HepG2 (cell line): ENCODE data around the gene CDA. TPM values are rescaled to one million over a fixed set of nuclear protein-coding genes. Genes with fewer than 3 reads are reported as not detected.

Experiments
- CAMTA2 ChIP-seq: sonication (generic); formaldehyde crosslinking; IDR thresholded peaks from 2 replicates; pipeline ENCODE4 v1.4.0; 2020; ENCODE audit warnings: mild to moderate bottlenecking, missing genetic modification reagents, borderline replicate concordance
- DNMT3B ChIP-seq: conservative IDR thresholded peaks from 2 replicates; pipeline ENCODE4 v1.6.1; 2016; ENCODE audit warnings: missing biosample characterization, control low read depth
- ETV6 ChIP-seq: sonication (generic); formaldehyde crosslinking; conservative IDR thresholded peaks from 2 replicates; pipeline ENCODE4 v1.4.0; 2020; ENCODE audit warnings: missing genetic modification reagents
- FOXC1 ChIP-seq: sonication (generic); formaldehyde crosslinking; IDR thresholded peaks from 2 replicates; pipeline ENCODE4 v1.8.0; 2022; ENCODE audit warnings: mild to moderate bottlenecking, missing genetic modification reagents, borderline replicate concordance
- KDM6A ChIP-seq: IDR thresholded peaks from 2 replicates; pipeline ENCODE4 v1.6.1; 2016; ENCODE audit warnings: low read depth
- MAX ChIP-seq: IDR thresholded peaks from 2 replicates; pipeline ENCODE4 v1.6.1; 2012; ENCODE audit warnings: inconsistent platforms
- MTA1 ChIP-seq: sonication (generic); formaldehyde crosslinking; IDR thresholded peaks from 2 replicates; pipeline ENCODE4 v1.4.0; 2020; ENCODE audit warnings: missing genetic modification reagents, mild to moderate bottlenecking, borderline replicate concordance
- NPAS2 ChIP-seq: sonication (generic); formaldehyde crosslinking; IDR thresholded peaks from 2 replicates; pipeline ENCODE4 v1.8.0; 2022; ENCODE audit warnings: mild to moderate bottlenecking, missing genetic modification reagents, borderline replicate concordance
- PREB ChIP-seq: sonication (generic); formaldehyde crosslinking; IDR thresholded peaks from 2 replicates; pipeline ENCODE4 v1.4.0; 2020; ENCODE audit warnings: missing genetic modification reagents
- SKIL ChIP-seq: sonication (generic); formaldehyde crosslinking; IDR thresholded peaks from 2 replicates; pipeline ENCODE4 v1.8.0; 2022; ENCODE audit warnings: missing genetic modification reagents, mild to moderate bottlenecking, moderate library complexity, borderline replicate concordance
- TBX2 ChIP-seq: sonication (generic); formaldehyde crosslinking; IDR thresholded peaks from 2 replicates; pipeline ENCODE4 v1.5.0; 2020; ENCODE audit warnings: missing genetic modification reagents, mild to moderate bottlenecking, borderline replicate concordance
- TEAD2 ChIP-seq: sonication (generic); formaldehyde crosslinking; IDR thresholded peaks from 2 replicates; pipeline ENCODE4 v1.9.0; 2021; ENCODE audit warnings: missing genetic modification reagents
- THAP11 ChIP-seq: IDR thresholded peaks from 2 replicates; pipeline ENCODE4 v1.6.1; 2016; ENCODE audit warnings: missing biosample characterization, missing genetic modification reagents
- TOPORS ChIP-seq: sonication (generic); formaldehyde crosslinking; IDR thresholded peaks from 2 replicates; pipeline ENCODE4 v1.8.0; 2023; ENCODE audit warnings: mild to moderate bottlenecking, missing genetic modification reagents
- ZFY ChIP-seq: sonication (generic); formaldehyde crosslinking; IDR thresholded peaks from 2 replicates; pipeline ENCODE4 v1.4.0; 2020; ENCODE audit warnings: missing genetic modification reagents
- ZNF207 ChIP-seq: fragments of 450-650 bp; IDR thresholded peaks from 2 replicates; pipeline ENCODE4 v1.6.1; 2016; ENCODE audit warnings: antibody characterized with exemption, borderline replicate concordance
- ZNF496 ChIP-seq: sonication (generic); formaldehyde crosslinking; IDR thresholded peaks from 2 replicates; pipeline ENCODE4 v1.8.1; 2023; ENCODE audit warnings: mild to moderate bottlenecking, moderate library complexity, missing genetic modification reagents; ENCODE audit not compliant: insufficient replicate concordance
- ZNF501 ChIP-seq: sonication (generic); formaldehyde crosslinking; IDR thresholded peaks from 2 replicates; pipeline ENCODE4 v1.5.1; 2020; ENCODE audit warnings: mild to moderate bottlenecking, moderate library complexity, missing genetic modification reagents
- ZNF510 ChIP-seq: sonication (generic); formaldehyde crosslinking; IDR thresholded peaks from 2 replicates; pipeline ENCODE4 v1.4.0; 2020; ENCODE audit warnings: low read depth, mild to moderate bottlenecking, missing genetic modification reagents
- ZNF546 ChIP-seq: sonication (generic); formaldehyde crosslinking; conservative IDR thresholded peaks from 2 replicates; pipeline ENCODE4 v1.8.1; 2023; ENCODE audit warnings: mild to moderate bottlenecking, missing genetic modification reagents
- ZNF569 ChIP-seq: sonication (generic); formaldehyde crosslinking; IDR thresholded peaks from 2 replicates; pipeline ENCODE4 v1.5.0; 2020; ENCODE audit warnings: mild to moderate bottlenecking, missing genetic modification reagents, moderate library complexity, borderline replicate concordance
- polyA plus RNA-seq, 8 experiments: library from polyadenylated mRNA; depleted of rRNA in 3 of 8; stranded (reverse) in 7 of 8; unstranded in 1 of 8; fragments of >200 nt; fragmentation: Illumina TruSeq in 4 of 8; extraction: Trizol in 4 of 8; gene quantifications; 2 replicates each; pipeline versions ENCODE4 v1.2.1 to v1.2.3, GENCODE V29; 2011 to 2016; ENCODE audit warnings: low read depth in 4 of 8, missing spikeins in 1 of 8, mixed read lengths in 1 of 8; ENCODE audit not compliant: insufficient read depth in 1 of 8
- total RNA-seq, 5 experiments: library from RNA; depleted of rRNA; stranded (reverse); fragments of >200 nt; fragmentation: Illumina TruSeq; extraction: Trizol; gene quantifications; 2 replicates each; pipeline ENCODE4 v1.2.3, GENCODE V29; 2016; ENCODE audit warnings: low read depth in 1 of 5
- TF ChIP-seq, protein P1 (sequence below): sonication (generic); formaldehyde crosslinking; IDR thresholded peaks from 2 replicates; pipeline ENCODE4 v1.5.0; 2020; ENCODE audit warnings: mild to moderate bottlenecking, low read depth, missing genetic modification reagents, borderline replicate concordance
- TF ChIP-seq, protein P2 (sequence below), 2 experiments: sonication (generic) in 1 of 2; formaldehyde crosslinking in 1 of 2; IDR thresholded peaks; 2 replicates each; pipeline versions ENCODE4 v1.4.0 to v1.6.1; 2016 to 2020; ENCODE audit warnings: borderline replicate concordance in 1 of 2, low read depth in 1 of 2, mild to moderate bottlenecking in 1 of 2, missing genetic modification reagents in 1 of 2

Gene CDA
- total and polyA plus RNA-seq, 2 of the 13 experiments (the other 11 are each of a cell fraction or from before 2014, with no cell fraction given): 0.66 to 2.1 TPM

GRCh38 chr1:20590306-20590777, 1.4 kb downstream of the CDA start (continued):
- TF ChIP-seq SKIL (no peak), ZNF207 (no peak), ZFY (CRISPR knock-in tag) (no peak), DNMT3B (CRISPR knock-in tag) (0 out of 2 replicates have a peak, but pooled peaks have one; percentile 19), TEAD2 (CRISPR knock-in tag) (no peak), TBX2 (CRISPR knock-in tag) (no peak), ZNF510 (no peak), ZNF496 (no peak), FOXC1 (CRISPR knock-in tag) (no peak), NPAS2 (CRISPR knock-in tag) (no peak), CAMTA2 (CRISPR knock-in tag) (no peak), ETV6 (CRISPR knock-in tag) (no peak), ZNF546 (CRISPR knock-in tag) (no peak), THAP11 (CRISPR knock-in tag) (peak; percentile 47; the same call in 1 of the 2 replicates), KDM6A (CRISPR knock-in tag) (peak; percentile 54; the same call in 1 of the 2 replicates), TOPORS (no peak), ZNF501 (CRISPR knock-in tag) (no peak), PREB (CRISPR knock-in tag) (no peak), MTA1 (CRISPR knock-in tag) (no peak), MAX (peak; percentile 24; the same call in 1 of the 2 replicates), ZNF569 (CRISPR knock-in tag) (no peak)
- TF ChIP-seq, protein P1, sequence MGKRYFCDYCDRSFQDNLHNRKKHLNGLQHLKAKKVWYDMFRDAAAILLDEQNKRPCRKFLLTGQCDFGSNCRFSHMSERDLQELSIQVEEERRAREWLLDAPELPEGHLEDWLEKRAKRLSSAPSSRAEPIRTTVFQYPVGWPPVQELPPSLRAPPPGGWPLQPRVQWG: no peak
- TF ChIP-seq, protein P2, sequence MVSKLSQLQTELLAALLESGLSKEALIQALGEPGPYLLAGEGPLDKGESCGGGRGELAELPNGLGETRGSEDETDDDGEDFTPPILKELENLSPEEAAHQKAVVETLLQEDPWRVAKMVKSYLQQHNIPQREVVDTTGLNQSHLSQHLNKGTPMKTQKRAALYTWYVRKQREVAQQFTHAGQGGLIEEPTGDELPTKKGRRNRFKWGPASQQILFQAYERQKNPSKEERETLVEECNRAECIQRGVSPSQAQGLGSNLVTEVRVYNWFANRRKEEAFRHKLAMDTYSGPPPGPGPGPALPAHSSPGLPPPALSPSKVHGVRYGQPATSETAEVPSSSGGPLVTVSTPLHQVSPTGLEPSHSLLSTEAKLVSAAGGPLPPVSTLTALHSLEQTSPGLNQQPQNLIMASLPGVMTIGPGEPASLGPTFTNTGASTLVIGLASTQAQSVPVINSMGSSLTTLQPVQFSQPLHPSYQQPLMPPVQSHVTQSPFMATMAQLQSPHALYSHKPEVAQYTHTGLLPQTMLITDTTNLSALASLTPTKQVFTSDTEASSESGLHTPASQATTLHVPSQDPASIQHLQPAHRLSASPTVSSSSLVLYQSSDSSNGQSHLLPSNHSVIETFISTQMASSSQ (IDR thresholded peaks at IDR 0.05; ENCODE audit: low read depth): no peak
- TF ChIP-seq, protein P2 (CRISPR knock-in tag; IDR thresholded peaks at IDR 0.05; ENCODE audit: borderline replicate concordance): no peak
